GM19193 (cell line): ENCODE measurements around the gene FLNC.

ENCODE experiments used
- POLR2A ChIP-seq: IDR thresholded peaks from 4 replicates; pipeline ENCODE4 v1.6.1; 2011; ENCODE audit not compliant: insufficient read depth, insufficient read length; ENCODE audit errors: extremely low read depth

The FLNC gene, protein sequence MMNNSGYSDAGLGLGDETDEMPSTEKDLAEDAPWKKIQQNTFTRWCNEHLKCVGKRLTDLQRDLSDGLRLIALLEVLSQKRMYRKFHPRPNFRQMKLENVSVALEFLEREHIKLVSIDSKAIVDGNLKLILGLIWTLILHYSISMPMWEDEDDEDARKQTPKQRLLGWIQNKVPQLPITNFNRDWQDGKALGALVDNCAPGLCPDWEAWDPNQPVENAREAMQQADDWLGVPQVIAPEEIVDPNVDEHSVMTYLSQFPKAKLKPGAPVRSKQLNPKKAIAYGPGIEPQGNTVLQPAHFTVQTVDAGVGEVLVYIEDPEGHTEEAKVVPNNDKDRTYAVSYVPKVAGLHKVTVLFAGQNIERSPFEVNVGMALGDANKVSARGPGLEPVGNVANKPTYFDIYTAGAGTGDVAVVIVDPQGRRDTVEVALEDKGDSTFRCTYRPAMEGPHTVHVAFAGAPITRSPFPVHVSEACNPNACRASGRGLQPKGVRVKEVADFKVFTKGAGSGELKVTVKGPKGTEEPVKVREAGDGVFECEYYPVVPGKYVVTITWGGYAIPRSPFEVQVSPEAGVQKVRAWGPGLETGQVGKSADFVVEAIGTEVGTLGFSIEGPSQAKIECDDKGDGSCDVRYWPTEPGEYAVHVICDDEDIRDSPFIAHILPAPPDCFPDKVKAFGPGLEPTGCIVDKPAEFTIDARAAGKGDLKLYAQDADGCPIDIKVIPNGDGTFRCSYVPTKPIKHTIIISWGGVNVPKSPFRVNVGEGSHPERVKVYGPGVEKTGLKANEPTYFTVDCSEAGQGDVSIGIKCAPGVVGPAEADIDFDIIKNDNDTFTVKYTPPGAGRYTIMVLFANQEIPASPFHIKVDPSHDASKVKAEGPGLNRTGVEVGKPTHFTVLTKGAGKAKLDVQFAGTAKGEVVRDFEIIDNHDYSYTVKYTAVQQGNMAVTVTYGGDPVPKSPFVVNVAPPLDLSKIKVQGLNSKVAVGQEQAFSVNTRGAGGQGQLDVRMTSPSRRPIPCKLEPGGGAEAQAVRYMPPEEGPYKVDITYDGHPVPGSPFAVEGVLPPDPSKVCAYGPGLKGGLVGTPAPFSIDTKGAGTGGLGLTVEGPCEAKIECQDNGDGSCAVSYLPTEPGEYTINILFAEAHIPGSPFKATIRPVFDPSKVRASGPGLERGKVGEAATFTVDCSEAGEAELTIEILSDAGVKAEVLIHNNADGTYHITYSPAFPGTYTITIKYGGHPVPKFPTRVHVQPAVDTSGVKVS (N-terminal part only)

GRCh38 chr7:128830231-128831177, at the start of gene FLNC:
TSS of gene FLNC (plus strand) at chr7:128830406. CDS start at chr7:128830638, 232 bp downstream.
- TF ChIP-seq POLR2A: no peak

DNA sequence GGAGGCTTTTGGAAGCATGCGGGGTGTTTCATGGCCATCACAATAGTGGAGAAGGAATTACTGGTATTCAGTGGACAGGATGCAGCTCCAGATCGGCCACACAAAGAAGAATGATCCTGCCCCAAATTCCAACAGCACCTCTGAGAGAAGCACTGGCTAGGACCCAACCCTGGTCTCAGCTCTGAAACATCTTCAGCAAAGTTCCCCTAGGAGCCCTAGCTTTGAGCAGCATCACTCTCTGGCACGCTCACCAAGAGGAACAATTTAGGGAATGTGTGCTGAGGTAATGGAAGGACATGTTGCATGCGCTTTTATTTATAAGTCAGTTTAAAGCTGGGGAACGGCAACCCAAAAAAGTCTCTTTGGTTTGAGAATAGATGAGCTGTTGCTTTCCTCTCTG, 49.1 kb upstream of the FLNC start:
- TF ChIP-seq POLR2A: no peak

- TF ChIP-seq POLR2A: no peak
Observed at GRCh38 chr7:128781851-128782250, 48.4 kb upstream of the FLNC start.

- TF ChIP-seq POLR2A: no peak
Observed at GRCh38 chr7:128783143-128783861, 46.9 kb upstream of the FLNC start.

GRCh38 chr7:128785738-128786137, 44.5 kb upstream of the FLNC start:
- TF ChIP-seq POLR2A: no peak

DNA sequence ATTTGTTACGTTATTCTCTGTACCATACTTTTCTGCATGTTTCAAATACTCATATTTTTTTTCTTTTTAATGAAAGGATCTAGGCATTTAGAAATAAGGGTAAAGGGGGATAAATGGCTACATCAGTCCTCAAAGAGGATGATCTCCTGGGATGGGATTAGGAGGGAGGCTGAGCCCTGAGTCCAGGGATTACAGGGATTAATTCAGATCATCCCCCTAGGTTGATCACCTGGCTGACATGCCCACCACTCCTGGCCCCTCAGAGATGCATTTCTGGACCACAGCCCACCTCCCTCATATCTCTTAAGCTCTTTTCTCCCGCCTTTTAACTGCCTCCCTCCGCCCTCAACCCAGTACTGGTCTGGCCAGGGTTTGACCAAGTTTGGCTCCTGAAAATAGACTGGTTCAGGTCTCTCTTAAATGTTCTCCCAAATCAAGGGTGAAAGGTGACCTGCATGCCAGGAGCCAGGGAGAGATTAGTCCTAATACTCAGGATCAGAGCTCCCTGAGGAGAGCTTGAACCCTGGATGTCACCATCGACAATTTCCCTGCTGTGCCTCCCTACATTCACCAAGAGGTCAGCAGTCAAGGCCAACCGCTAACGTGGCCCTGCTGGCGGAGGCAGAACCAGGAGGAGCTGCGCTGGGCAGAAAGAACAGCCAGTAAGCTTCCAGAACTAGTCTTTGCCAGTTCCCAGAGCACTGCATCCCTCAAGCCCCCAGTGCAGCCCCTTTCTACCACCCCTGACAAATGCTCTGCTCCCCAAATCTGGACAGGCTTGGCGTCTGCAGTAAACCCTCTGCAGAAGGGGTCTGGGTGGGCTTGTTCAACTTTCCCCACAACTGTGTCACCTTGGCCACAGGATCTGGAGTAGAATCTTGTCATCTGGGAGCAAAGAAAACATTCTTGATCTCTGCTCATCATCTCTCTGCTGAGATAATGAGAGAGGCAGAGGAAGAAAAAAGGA, 41.5 kb upstream of the FLNC start:
- no peak for TF ChIP-seq POLR2A

DNA sequence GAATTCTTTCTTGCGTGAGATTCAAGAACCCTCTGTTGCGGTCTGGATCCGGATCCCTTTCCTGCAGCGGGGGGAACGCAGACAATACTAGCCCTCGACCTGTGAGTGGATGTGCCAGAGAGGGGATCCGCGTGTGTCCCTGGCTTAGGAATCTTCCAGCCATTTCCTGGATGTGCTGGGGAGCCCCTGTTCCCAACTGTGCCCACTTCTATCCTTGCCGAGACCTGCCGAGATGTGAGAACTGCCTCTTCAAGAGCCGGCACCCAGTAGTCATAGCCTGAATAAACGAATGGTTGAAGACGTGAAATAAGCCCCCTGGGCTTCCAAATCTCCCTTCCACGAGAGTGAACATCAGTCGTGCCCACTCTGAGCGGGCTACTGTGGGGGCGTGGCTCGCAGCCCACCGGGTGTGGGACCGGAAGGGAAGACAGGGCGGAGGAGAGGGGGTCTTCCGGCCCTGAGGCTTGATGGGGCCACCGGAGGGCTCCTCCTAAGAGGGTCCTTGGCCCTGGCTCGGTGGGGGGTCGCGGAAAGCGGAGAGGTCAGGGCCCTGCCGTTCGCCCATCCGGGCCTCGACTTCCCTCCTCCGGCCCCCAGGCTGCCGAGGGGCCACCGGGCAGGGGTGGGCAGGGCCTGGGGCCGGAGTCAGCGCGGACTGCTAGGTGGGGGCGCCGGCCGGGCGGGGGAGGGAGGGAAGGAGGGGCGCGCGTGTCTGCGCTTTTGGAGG, 39.7 kb upstream of the FLNC start:
- TF ChIP-seq POLR2A: no peak

GRCh38 chr7:128791121-128791971, 38.9 kb upstream of the FLNC start, which contains the start of gene CCDC136:
TSS of gene CCDC136 (plus strand) at chr7:128791968. CDS start at chr7:128792412, 444 bp downstream.
- TF ChIP-seq POLR2A: peak; percentile 25

- TF ChIP-seq POLR2A: no peak
Observed at GRCh38 chr7:128791972-128792327, 38.3 kb upstream of the FLNC start.

DNA sequence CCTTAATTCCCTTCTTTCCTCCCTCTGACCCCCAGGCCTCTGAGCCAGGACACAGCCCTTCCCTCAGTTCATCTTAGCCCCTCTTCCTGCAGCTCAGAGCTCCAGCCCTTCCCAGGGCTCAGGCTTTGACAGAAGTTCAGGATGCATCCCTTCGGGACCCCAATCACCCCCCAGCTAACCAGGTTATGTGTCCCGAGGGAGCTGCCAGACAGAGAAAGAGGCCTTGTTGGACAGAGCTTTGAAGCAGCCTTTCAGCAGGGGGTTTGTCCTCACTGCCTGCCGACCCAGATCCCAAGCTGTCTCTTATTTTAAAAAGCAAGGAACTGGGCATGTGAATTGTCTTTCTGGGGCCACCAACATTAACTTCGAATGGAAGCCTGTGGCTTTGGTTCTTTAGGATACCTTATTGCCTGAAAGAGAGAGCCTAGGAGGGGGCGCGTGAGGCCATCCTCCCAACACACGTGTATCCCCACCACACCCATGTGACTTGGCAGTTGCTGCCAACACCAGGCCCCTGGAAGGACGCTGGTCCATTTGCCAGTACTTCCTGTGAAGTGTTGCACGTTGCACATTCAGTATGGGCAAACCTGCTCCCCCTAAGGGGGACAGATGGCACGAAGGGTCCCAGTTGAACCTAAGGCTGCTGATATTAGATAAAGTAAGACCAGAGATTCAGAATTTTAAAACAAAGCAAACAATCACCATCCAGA, 37.6 kb upstream of the FLNC start:
- TF ChIP-seq POLR2A: no peak
